ENCODE measurements around the gene NPAS4.

DNA sequence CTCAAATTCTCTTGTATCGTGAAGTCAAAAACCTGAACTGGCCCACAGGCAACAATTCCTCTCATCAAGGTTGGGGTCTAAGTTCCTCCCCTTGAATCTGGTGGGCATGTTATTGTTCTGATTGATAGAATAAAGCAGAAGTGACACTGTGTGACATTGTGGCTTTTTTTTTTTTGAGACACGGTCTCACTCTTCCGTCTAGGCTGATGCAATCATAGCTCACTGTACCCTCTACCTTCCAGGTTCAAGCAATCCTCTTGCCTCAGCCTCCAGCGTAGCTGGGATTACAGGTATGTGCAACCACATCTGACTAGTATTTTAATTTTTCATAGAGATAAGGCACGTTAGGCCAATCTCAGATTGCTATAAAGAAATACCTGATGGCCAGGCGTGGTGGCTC lies 37.0 kb downstream of the NPAS4 start:
- TF ChIP-seq CTCF (IDR thresholded peaks at IDR 0.05; ENCODE audit: borderline replicate concordance, extremely low read depth, low read length, poor library complexity, severe bottlenecking) (no peak), EZH2 (IDR thresholded peaks at IDR 0.05; ENCODE audit: borderline replicate concordance, low read depth, low read length, severe bottlenecking) (no peak)
